ENCODE measurements around the gene RNF223. TPM values are rescaled to one million over a fixed set of nuclear protein-coding genes. Genes with fewer than 3 reads are reported as not detected.

Gene RNF223
- total RNA-seq, 1 donor from 2014 or later = not detected

DNA sequence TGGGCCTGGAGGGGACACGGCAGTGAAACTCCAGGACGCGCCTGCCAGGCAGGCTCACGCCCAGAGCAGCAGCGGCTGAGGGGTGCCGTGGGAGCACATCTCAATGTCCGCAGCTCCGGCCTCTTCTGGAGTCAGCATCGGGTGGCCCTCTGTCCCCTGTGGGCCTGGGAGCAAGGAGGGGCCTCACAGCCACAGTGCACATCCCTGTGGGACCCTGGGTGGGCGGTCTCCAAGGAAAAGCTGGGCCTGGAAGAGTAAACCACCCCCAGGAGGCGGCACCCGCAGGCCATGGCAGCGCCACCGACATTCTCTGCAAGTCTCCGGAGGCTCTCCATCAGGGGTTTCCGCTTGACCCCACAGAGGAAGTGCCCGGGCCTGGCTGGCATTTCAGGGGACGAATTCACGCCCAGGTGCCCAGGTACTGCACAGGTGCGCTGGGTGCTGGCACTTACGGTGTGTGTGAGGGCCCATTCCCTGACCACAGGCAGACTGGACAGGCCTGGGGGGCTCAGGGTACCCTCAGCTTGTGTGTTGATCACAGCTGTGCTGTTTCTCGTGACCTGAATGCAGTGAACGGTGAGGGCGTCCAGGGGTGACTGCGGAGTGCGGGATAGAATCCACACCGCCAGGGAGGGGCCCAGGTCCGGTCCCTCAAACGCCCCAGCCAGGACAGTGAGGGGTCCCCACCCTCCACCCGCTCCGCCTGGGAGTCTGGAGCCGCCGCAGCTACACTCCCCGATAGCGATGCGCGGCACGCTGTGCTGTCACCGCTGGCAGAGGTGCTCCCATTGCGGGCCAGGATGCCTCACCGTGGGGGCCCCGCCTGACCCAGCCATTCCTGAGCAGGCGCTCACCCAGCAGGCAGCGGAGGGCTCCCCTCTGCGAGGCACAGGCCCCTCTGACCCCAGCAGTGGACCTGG, 16.6 kb upstream of the RNF223 start:
- intact Hi-C loops (cut with DNase I) = no loop called here
- DNase-seq (ENCODE audit: missing footprints) = no peak
- ATAC-seq = no peak

DNA sequence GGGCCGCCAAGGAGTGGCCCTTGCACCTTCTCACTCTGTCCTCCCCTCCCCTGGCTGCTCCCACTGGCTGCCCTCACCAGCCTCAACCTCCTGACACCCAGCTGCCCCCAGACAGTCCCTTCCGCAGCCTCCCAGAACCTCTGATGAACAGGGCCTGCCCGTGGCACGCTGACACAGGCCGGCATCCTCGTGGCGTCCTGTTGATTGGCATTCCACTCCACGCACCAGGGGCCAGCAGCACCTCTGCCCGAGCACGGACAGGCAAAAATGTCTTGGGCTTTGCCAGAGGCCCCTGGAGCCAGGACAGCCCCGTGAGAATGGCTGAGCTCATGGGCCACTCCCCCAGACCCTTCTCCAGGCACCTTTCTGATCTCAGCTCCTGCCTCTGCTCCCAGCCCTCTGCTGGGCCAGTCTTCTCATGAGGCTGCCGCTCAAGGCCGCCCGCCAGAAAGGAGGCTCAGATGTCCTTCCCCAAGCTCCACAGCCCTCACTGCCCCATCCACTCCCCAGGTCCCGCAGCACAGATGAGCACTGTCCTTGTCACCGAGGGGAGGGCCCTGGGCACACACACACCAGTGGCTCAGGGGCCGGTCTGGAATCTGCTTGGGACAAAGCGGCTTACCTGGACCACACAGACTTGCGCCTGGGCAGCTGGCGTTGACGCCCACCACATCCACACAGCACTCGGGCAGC, 15.8 kb upstream of the RNF223 start:
- DNase-seq (ENCODE audit: missing footprints) (no peak), ATAC-seq (no peak)
- intact Hi-C loops (cut with DNase I) = no loop called here

DNA sequence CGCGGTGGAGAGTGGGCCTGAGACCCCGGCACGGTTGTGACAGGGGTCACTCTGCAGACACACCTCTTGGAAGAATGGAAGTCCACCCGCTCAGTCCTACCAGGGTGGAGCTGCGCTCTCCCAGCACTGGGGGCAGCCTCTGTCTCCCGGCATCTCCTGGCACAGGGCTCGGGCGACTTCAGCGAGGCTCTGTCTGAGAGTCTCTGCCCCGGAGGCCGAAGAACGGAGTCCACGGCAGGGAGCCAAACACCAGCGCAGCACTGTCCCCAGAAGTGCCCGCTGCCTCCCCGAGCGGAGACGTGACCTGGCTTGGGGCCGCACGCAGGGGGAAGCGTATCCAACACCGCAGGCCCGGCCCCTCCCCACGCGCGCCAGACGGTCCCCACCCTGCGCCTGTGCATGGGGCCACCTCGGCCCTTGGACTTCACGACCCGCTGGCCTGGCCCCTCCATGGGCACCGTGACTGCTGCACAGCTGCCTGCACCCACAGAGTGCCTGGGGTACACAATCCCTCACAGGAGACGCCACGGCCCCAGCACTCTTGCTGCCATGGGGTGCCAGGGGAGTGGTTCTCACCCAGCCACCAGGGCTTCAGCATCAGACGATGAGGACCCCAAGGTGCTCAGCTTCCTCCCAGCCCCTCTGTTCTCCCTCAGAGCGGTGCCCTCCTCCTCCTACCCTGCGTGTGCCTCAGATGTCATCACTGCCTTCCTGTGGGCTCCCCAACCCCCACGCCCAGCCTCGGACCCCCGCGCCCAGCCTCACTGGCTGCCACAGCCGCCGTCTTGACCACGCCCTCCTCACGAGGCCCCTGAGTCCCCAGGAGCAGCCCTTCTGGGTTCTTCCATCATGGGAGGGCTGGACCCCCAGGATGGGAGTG, 14.9 kb upstream of the RNF223 start:
- intact Hi-C loops (cut with DNase I) = no loop called here
- DNase-seq (ENCODE audit: missing footprints) (no peak), ATAC-seq (peak; percentile 17)

DNA sequence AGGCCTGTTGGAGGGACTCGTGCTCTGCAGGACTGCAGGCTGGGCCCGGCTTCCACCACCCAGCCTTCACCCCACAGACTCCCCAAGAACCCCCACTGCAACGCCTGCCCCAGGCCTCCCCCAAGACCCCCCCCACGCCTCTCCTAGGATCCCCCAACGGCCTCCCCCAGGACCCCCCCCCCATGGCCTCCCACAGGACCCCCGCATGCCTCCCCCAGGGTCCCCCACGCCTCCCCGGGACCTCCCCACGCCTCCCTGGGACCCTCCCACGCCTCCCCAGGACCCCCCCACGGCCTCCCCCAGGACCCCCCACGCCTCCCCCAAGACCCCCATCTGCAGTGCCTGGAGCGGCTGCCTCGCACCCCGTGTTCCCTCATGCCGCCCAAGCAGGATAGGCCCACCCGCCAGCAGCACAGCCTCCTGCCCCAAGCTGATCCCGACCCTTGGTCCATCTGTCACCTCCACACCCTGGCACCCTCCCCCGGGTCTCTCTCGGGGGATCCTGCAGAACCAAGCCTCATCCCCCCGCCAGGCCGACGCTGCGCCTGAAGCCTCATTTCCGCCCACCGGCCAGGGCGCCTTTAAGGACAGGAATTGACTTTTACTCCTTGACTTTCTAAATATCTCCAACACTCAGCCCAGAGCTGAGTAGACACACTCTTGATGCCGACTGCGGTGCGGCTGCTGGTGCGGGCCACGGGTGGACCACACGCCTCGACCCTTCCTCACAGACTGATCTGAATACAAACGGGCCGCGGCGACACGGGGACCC, 14.1 kb upstream of the RNF223 start:
- DNase-seq (ENCODE audit: missing footprints) (no peak), ATAC-seq (no peak)
- intact Hi-C loops (cut with DNase I) = no loop called here

DNA sequence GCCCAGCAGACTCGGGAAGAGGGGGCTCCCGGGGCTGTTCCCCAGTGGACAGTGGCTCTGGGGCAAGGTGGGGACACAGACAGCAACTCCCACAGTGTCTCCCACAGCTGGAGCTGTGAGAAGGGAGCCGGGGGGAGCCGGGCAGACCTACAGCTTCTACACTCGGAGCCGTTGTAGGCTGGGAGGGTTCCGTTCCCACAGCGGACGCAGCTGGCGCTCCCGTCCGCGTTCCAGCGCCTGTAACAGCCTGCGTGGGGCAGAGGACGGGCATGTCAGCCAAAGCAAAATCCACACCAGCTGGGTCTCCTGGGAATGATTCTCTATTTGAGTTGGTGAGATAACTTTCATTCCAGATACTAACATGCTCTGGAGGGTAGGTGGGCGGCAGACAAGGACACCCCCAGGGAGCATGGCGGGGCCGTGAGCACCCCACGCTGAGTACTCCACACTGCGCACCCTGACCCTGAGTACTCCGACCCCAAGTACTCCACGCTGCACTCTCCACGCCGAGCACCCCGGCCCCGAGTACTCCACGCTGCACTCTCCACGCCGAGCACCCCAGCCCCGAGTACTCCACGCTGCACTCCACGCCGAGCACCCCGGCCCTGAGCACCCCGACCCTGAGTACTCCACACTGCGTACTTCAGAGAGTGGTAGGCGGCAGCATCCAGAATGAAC, 13.4 kb upstream of the RNF223 start:
- DNase-seq (ENCODE audit: missing footprints) = no peak
- intact Hi-C loops (cut with DNase I) = no loop called here
- no peak for ATAC-seq

DNA sequence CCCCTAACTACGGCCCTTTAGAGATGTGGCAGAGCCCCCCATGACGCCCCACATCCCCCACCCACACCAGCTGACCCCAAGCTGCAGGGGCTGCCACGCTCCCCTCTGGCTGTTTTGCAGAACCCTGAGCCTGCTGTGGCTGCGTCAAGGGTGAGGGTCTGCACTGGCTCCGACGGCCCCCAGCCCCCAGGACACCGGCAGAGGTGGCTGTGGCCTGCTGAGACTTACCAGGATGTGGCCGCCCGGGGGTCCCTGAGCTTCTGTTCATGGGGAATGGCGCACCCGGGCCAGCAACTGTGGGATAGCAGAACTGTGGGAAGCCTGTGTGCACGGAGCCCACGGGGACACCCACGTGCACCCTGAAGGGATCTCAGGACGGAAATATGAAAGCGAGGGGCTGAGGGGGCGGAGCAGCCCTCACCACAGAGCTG, 12.8 kb upstream of the RNF223 start:
- DNase-seq (ENCODE audit: missing footprints) (no peak), ATAC-seq (no peak)
- intact Hi-C loops (cut with DNase I) = no loop called here

DNA sequence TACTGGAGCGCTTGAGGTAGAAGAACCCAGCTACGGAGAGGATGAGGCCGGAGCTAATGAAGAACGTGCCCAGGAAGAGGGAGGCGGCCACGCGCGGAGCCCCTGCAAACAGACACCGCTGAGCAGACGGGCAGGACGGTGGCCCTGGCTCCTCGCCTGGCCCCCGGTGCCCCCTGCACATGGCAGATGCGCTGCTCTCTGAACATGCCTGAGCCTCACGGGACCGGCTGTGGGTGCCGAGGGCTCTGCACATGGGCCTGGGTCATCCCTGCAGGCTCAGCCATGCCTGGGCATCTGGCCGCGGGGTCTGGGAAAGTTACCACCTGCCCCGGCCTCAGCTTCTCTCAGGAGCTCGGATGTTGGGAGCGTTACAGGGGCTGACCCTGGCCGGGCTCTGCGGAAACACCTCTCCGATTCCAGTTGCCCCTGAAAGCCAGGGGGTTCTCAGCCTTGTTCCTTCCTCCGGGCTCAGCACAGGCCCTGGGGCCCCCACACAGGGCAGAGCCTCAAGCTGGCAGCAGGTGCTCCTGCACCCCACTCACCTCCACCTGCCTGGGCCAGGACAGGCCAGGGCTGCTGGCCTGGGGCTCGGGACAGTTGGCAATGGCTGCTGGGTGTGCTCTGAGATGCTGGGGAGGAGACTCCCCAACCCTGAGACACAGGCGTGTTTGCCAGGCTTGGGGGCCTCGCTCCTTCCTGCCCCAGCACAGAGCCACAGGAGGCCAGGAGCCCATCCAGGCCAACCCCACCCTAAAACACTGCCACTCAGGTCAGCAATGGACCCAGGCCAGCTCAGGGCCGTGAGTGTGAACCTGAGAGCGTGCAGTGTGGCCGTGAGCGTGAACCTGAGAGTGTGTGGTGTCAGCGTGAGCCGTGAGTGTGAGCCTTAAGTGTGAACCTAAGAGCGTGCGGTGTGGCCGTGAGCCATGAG, 12.1 kb upstream of the RNF223 start:
- ATAC-seq (no peak), DNase-seq (ENCODE audit: missing footprints) (no peak)
- intact Hi-C loops (cut with DNase I) = no loop called here

DNA sequence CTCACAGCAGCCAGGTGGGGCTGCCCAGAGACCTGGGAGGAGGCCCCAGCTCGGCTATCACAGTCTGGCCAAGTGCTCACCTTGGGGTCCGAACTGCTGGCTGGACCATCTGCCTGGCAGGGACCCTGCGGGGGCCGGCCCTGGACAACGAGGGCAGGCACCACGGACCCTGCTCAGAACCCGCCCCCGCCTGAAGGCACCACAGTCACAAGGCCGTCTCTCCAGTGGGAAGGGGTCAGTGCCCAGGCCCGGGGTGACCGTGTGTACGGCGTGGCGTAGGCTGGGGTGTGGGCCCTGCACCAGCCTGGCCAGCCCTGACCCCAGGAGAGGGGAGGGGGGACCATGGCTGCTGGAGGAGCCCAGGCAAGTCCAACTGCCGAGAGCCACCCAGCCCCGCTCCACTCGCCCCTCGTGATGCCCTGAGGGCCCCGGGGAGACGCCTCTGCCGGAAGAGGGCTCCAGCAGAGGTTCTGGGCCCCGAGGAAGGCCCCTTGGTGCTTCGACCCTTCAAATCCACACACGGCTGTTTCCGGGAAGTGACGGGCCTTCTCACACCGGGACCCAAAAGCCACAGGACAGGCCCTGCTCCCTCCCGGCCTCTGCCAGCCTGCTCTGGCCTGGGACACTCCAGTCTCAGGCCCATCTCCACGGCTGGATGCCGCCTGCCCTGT, 11.2 kb upstream of the RNF223 start:
- no peak for ATAC-seq
- intact Hi-C loops (cut with DNase I) = no loop called here
- DNase-seq (ENCODE audit: missing footprints) = no peak

DNA sequence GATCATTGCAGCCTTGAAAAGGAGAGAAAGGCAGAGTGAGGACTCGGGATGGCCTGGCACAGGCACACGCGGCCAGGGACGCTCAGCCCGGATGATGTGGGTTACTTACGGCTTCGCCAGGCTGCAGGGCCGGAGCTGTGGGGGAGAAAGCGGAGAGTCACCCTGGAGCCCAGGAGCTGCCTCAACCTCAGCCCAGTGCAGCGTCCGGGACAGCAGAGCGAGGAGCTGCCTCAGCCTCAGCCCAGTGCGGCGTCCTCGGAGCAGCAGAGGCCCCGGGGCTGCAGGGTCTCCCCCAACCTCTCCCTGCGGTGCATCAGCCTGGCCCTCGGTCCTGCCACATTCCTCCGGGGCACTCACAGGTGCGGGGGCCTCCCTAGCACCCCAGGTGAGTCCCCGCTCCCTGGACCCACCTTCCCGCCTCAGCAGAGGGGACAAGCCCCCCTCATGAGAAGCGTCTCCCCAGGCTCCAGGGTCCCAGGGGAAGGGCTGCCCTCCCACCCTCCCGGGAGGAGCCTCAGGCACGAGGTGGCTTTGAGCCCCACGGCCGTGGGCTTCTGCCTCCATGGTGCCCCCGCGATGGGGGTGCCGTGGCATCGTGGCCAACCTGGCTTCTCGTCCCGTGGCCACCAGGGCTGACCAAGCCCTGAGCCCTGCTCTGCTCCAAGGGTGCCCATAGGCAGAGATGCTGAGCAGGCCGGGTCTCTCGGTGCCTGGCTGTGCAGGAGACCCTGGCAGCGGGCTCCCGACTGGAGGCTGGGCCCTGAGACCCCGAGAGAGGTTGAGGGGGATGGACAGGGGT, 10.5 kb upstream of the RNF223 start:
- DNase-seq (ENCODE audit: missing footprints) (no peak), ATAC-seq (no peak)
- intact Hi-C loops (cut with DNase I) = no loop called here

DNA sequence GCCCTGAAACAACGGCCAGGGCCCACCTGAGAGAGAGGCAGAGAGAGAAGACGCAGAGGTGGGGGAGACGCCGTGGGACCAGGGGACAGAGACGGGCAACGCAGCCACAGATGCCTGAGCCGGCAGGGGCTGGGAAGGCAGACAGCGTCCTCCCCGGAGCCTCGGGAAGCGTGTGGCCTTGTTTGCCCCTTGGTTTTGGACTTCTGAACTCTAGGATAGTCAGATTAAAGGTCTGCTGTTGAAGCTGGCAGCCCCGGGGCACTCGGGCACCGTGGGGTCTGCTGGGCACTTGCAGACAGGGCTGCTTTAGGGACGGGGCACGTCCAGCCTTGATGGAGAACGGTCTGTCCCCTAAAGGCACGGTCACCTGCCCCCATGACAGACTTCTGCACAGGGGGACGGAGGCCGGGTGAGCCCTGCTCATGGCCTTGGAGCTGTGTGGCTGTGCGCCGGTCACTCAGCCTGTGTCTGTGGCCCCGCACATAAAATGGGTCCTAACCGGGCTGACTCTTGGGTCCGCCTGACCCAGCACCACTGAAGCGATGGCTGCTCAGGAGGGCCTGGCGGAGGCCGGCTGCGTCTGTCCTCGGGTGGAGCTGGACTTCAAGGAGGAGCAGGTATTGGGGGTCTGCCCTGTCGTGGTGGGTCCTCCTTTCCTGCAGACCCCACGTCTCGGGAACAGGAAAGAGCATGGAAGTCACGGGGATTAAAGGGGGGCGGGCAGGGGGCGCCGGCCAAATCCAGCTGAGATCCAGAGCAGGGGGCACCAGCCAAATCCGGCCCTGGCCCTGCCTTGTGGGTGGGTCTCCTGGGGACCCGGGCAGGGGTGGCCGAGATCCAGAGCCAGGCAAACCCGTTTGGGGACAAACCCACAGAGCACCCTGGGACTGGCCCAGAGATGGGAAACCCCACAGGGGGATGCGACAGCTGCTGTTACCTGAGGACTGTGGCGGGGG, 9.6 kb upstream of the RNF223 start:
- intact Hi-C loops (cut with DNase I) = no loop called here
- ATAC-seq (no peak), DNase-seq (ENCODE audit: missing footprints) (no peak)

DNA sequence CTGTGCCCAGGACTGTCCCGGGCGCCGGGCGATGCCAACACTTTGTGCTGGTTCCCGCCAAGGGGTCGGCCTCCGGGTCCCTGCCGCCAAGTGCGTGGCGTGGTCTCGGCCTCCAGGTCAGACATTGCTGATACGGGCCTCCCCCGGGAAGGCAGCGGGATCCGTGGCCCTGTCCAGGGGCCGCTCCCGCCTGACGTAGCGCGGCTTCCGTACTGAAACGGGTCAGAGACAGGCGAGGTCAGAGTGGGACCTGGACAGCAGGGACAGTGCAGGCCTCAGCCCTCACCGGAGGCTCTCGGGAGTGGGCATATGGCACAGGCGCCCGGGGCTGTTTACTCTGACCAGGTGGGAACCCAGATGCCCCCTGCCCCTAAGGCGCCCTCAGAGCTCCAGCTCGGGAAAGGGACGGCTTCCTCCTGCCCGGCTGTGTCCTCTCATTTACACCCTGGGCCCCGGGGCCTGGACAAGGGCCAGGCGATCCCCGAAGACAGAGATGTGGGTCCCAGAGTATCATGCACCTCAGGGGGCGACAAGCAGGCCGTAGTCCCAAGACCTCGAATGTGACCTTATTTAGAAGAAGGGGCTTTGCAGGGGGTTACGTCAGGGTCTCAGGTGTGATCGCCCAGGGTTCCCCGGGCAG, 8.8 kb upstream of the RNF223 start:
- no peak for DNase-seq (ENCODE audit: missing footprints)

DNA sequence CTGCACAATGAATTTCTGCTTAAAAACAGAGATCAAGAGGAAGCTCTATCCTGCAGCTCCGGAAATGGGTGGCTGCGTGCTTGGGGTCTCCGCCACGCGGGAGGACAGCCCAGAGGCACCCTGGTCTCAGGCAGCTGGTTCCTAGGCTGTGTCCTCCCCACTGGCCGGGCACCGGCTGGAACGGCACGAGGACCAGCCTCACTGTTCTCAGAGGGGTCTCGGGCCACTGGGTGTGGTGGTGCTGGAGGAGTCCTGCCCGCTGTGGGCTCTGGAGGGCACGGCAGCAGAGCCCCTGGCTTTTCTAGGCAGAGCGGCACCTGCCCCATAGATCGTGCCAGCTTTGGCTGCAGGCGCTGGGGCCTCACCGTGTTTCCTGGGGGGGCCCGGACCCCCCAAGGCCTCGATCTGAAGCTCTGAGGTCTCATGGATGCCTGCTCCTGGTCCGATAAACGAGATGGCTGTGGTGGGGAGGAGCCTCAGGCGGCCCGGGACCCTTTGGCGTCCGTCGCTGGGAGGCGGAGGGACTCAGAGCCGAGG, 8.2 kb upstream of the RNF223 start:
- DNase-seq (ENCODE audit: missing footprints) = no peak
- ATAC-seq = no peak
- intact Hi-C loops (cut with DNase I) = no loop called here

More for the DNA sequence above, 8.8 kb upstream of the RNF223 start:
- intact Hi-C loops (cut with DNase I) = no loop called here
- ATAC-seq = no peak

DNA sequence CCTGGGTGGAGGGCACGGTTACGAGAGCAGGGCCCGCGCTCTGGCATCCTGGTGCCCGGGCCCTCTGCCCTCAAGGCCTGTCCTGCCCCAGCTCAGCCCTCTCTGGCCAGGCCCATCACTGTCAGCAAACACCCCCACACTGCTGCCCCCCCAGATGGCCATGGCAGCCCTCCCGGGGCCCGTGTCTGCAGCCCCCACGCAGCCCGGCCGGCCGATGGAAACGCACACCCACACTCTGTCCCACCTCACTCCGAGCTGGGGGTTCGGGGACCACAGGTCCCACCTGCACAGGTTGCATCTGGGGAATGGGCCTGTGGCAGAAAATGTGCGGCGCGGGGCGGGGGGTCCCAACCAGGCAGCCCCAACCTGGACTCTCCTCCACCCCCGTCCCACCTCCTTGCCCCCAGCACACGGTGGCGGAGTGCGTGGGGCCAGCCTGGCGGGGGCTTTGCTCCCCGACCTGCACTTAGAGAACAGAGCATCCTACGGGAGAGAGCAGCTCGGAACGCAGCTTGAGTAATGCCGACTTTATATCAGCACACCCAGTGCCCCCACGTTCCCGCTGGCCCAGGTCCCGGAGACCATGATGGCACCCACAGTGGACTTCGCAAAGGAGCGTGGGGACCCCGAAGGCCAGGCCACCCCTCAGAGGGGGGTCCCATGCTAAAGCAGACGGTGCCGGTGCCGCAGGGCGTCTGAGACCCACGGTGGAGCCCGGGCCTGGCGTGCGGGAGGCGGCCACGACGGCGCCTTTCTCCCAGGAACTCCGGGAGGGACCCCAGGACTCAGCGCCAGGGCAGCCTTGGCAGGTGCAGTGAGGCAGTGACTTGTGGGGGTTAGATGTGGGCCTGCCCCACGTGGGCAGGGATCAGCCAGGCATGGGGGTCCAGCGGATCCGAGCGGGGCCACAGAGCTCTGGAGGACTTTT, 7.5 kb upstream of the RNF223 start:
- DNase-seq (ENCODE audit: missing footprints) = no peak
- intact Hi-C loops (cut with DNase I) = no loop called here
- no peak for ATAC-seq
